LNCaP clone FGC (cell line): ENCODE measurements around the gene ABI3.

Experiments
- DNase-seq: peaks from one replicate; pipeline ENCODE4 v3.0.0-alpha.2; 2011; ENCODE audit warnings: low read depth
- H3K4me3 ChIP-seq: 2 replicates; pipeline ENCODE4 v1.5.1; 2011; ENCODE audit warnings: mild to moderate bottlenecking, low read depth, low read length, control low read depth
- CTCF ChIP-seq: IDR thresholded peaks from 2 replicates; pipeline ENCODE4 v1.5.1; 2012; ENCODE audit warnings: mild to moderate bottlenecking; ENCODE audit not compliant: control insufficient read depth, insufficient read depth; ENCODE audit errors: extremely low read depth

Gene ABI3

GRCh38 chr17:49198211-49198610 lies 12.3 kb upstream of the ABI3 start:
- no peak overlapping the region for H3K4me3 ChIP-seq
- no peak for TF ChIP-seq CTCF
- no peak for DNase-seq

- no peak for TF ChIP-seq CTCF
- DNase-seq = no peak
- no peak overlapping the region for H3K4me3 ChIP-seq
Measured at GRCh38 chr17:49200423-49201083, 10.0 kb upstream of the ABI3 start.

GRCh38 chr17:49201481-49201927 lies 9.0 kb upstream of the ABI3 start:
- no peak for DNase-seq
- no peak for TF ChIP-seq CTCF
- H3K4me3 ChIP-seq = no peak overlapping the region

- no peak for DNase-seq
- no peak overlapping the region for H3K4me3 ChIP-seq
- no peak for TF ChIP-seq CTCF
Measured at GRCh38 chr17:49203796-49204195, 6.7 kb upstream of the ABI3 start.

GRCh38 chr17:49204516-49204915 lies 6.0 kb upstream of the ABI3 start:
- H3K4me3 ChIP-seq = no peak overlapping the region
- TF ChIP-seq CTCF = no peak
- no peak for DNase-seq

- no peak overlapping the region for H3K4me3 ChIP-seq
- no peak for DNase-seq
- TF ChIP-seq CTCF = no peak
Measured at GRCh38 chr17:49209061-49209571, 1.4 kb upstream of the ABI3 start.

- no peak for DNase-seq
- no peak overlapping the region for H3K4me3 ChIP-seq
- no peak for TF ChIP-seq CTCF
Measured at GRCh38 chr17:49213399-49213798, 2.9 kb downstream of the ABI3 start.
